ENCODE measurements around the gene NUP153.

The NUP153 gene

GRCh38 chr6:17672064-17672718 is 34.5 kb downstream of the NUP153 start:
- no peak for DNase-seq (ENCODE audit: extremely low read depth in 1 of 2, low read depth in 1 of 2)

DNA sequence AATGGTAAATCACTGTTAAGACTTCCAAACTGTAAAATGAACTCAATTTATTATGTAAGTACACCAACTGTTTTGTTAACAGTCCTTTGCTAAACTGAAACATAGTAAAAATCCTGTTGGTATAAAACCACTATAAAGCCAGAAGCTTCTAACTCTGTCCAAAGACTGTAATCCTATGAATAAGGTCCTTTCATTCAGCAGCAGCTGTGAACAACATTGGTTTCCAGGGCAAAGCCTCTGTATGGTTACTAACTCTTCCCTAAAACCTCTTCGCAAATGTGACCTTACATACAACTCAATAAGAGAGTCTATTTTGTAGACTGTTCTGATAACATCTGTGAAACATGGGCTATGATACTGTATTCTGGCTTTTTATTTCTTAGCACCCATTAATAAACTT is 40.1 kb downstream of the NUP153 start:
- DNase-seq (ENCODE audit: extremely low read depth in 1 of 2, low read depth in 1 of 2): no peak

DNA sequence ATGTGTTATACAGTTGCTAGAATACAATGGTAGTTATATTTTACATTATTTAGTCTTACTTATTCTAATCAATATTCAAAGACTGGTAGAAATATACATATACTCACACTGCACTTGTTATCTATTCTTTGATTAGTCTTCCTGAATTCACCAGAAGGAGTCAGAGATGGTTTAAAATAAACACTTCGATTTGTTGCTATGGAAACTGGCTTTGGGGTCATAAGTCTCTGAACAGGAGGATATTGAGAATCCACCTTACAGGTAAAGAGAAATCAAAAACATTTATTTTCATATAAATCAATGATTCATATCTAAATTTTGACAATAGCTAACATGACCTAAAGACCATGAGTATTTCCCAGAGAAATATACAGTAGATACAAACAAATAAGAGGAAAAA is 41.6 kb downstream of the NUP153 start:
- DNase-seq (ENCODE audit: extremely low read depth in 1 of 2, low read depth in 1 of 2): no peak

- DNase-seq (ENCODE audit: extremely low read depth in 1 of 2, low read depth in 1 of 2): no peak
Observed at GRCh38 chr6:17663226-17663625, 43.5 kb downstream of the NUP153 start.

- DNase-seq (ENCODE audit: extremely low read depth in 1 of 2, low read depth in 1 of 2): no peak
Observed at GRCh38 chr6:17662585-17662984, 44.1 kb downstream of the NUP153 start.

DNA sequence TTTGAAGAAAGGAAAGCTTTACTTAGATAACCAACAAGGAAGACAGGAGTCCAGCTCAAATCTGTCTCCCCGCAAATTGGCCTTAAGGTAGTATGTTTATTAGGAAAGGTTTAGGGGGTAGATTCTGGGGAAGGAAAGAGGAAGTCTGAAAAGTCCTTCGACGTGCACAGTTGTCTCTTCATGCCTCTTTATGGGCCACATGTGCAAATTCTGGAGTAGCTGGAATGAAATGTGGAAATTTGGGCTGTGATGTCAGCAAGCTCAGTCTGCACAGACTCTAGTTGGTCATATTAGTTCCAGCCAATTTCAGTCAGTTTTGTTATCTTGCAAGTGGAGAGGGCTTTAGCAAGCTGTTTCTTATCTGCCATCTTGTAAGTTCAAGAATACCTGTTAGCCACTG is 50.1 kb downstream of the NUP153 start:
- DNase-seq (ENCODE audit: extremely low read depth in 1 of 2, low read depth in 1 of 2): no peak

DNA sequence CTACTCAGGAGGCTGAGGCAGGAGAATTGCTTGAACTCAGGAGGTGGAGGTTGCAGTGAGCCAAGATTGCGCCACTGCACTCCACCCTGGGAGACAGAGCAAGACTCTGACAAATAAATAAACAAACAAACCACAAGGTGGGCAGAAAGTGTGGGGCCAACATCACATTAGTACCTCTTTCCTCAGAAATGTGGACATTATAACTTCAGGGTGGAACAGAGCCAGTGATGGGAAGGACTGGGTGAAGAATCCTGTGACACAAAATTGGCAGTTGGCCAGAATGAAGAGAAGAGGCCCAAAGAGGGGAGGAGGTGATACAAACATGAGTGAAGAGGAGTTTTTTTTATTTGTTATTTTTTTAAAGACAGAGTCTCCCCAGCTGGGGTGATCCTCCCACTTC is 50.6 kb downstream of the NUP153 start:
- DNase-seq (ENCODE audit: extremely low read depth in 1 of 2, low read depth in 1 of 2): no peak

- DNase-seq (ENCODE audit: extremely low read depth in 1 of 2, low read depth in 1 of 2): no peak
Observed at GRCh38 chr6:17653198-17653882, 53.4 kb downstream of the NUP153 start.

- DNase-seq (ENCODE audit: extremely low read depth in 1 of 2, low read depth in 1 of 2): no peak
Observed at GRCh38 chr6:17650656-17651309, 55.9 kb downstream of the NUP153 start.

- DNase-seq (ENCODE audit: extremely low read depth in 1 of 2, low read depth in 1 of 2): no peak
Observed at GRCh38 chr6:17648745-17649144, 58.0 kb downstream of the NUP153 start.

DNA sequence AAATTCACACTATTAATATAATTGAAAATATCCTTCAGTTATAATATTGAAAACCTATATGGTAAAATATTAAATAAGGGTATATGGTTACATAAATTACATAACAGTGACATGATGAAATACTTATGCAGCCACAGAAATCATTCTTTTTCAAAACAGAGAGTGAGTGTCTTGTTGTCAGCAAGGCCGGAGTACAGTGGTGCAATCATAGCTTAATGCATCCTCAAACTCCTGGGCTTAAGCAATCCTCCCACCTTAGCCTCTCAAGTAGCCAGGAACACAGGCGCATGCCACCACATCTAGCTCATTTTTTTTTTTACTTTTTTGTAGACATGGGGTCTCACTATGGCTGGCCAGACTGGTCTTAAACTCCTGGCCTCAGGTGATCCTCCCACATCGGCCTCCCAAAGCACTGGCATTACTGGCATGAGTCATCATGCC is 66.2 kb downstream of the NUP153 start:
- no peak for DNase-seq (ENCODE audit: extremely low read depth in 1 of 2, low read depth in 1 of 2)

DNA sequence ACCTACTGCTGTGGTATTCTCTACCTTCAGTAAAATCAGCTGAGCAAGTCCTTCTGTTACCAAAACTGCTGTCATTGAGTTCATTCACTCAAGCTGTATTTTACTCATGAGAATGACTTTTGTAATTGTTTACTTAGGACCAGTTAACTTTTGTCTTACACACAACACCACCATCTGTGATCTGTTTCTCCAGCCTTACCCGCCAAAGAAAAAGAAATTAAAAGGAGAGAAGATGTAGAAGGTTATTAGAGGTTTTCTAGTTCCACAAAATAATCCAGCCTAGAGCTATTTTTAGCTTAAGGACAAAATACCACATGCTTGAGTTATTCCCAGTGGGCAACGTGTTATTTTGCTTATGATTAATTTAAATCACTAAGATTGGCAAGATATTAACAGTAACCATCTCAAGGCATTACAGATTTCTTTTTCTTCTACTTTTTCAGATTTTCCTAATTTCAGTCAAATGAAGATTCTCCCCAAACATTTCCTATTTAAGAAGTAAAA is 68.5 kb downstream of the NUP153 start:
- no peak for DNase-seq (ENCODE audit: extremely low read depth in 1 of 2, low read depth in 1 of 2)

GRCh38 chr6:17635568-17635967 is 71.2 kb downstream of the NUP153 start:
- DNase-seq (ENCODE audit: extremely low read depth in 1 of 2, low read depth in 1 of 2): no peak

DNA sequence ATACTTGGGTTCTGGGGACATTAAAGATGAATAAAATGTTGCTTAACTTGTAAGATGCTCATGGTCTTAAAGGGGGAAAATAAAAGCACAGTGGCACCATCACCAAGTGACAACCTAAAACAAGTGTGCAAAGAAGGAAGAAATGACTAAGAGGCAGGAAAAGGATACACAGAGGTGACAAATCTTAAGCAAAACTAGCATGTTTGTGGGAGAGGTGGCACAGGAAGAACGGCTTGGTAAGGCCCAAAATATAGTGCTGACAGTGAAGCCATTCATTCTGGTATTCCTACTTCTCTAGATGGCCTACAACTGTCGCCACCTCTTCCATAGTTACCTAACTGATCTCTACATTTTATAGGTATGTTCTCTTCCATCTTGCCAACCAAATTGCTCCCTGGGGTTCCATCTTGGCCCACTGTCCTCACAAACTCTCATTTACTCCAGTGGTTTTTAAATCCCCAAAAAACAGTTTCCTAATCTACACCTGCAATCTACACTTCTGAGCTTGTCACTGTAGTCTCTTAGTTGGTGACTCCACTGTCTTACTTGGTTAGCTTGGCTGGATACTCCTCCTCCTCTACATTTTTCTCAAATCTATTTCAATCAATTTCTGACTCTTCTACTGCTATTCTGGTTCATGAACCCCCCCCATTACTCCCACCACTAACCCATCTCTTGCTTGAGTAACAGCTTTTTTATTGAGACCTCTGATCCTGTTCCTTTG is 73.1 kb downstream of the NUP153 start:
- no peak for DNase-seq (ENCODE audit: extremely low read depth in 1 of 2, low read depth in 1 of 2)

- DNase-seq (ENCODE audit: extremely low read depth in 1 of 2, low read depth in 1 of 2): no peak
Observed at GRCh38 chr6:17632934-17633333, 73.8 kb downstream of the NUP153 start.

GRCh38 chr6:17630511-17631073 is 76.1 kb downstream of the NUP153 start:
- DNase-seq (ENCODE audit: extremely low read depth in 1 of 2, low read depth in 1 of 2): no peak

DNA sequence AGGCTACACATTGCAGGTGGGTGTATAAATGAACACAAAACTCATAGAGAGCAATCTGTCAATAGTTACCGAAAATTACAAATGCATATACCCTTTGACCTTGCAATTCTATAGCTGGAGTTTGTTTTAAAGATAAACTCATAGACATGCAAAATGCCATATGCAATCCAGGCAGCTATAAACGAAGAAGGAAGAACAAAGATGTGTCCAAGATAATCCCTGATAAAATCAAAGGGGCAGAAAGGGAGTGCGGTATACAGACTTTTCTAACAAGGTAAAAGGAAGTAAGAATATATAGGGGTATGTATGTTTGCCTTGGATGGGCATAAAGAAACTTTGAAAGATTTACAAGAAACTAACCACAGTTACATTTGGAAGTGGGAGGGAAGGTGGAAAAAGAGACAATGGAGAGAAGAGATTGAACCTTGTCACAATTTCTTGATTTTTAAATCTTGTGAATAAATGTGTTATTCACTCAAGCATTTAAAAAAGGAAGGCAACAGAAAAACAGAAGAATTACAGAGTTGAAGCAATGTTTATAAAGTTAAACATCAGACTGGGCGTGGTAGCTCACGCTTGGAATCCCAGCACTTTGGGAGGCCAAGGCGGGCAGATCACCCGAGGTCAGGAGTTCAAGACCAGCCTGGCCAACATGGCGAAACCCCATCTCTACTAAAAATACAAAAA is 76.8 kb downstream of the NUP153 start:
- DNase-seq (ENCODE audit: extremely low read depth in 1 of 2, low read depth in 1 of 2): no peak

GRCh38 chr6:17628873-17629272 is 77.9 kb downstream of the NUP153 start:
- DNase-seq (ENCODE audit: extremely low read depth in 1 of 2, low read depth in 1 of 2): no peak

DNA sequence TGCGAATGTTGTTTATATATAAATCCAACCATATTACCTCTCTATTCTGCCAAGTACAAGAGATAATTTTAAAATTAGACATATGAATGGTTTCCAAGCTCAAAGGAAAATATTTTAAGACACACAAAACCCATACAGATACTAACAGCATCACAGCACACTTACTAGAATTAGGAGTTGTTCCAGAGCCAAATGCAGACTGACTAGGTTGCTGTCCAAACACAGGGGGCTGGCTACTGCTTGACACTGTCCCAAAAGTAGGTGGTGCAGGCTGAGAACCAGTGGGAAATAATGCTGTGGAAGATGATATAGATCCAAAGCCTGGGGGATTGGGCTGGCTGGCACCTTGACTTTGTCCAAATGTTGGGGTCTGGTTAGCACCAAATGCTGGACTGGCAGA is 82.3 kb downstream of the NUP153 start:
- no peak for DNase-seq (ENCODE audit: extremely low read depth in 1 of 2, low read depth in 1 of 2)

DNA sequence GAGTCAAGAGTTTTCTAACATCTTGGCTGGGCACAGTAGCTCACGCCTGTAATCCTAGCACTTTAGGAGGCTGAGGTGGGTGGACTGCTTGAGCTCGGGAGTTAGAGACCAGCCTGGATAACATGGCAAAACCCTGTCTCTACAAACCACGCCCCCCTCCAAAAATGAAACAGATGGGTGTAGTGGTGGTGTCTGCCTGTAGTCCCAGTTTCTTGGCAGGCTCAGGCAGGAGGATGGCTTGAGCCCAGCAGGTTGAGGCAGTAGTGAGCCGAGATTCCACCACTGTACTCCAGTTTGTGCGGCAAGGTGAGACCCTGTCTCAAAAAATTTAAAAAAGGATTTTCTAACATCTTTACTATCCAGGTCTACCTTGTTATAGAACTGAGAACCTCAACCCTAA is 84.6 kb downstream of the NUP153 start:
- DNase-seq (ENCODE audit: extremely low read depth in 1 of 2, low read depth in 1 of 2): no peak

All from stimulated activated CD8-positive, alpha-beta memory T cell treated with anti-CD3 and anti-CD28 coated beads, Interleukin-7, amount 100 ng/mL, for 48 hours (primary cell).